GM21423 (cell line): ENCODE results near the gene ASMTL.
A peak's percentile ranks its signal among the peaks of the same experiment; 100 is the strongest.
"Not testable (repeated sequence)": the region's sequence is repeated elsewhere in the genome, so short reads cannot be mapped to it uniquely, and the experiment has no call there.

Experiments used
- ATAC-seq: cut with Tn5 transposase; IDR thresholded peaks from one replicate; pipeline ENCODE4 v1.9.1; 2021; ENCODE audit warnings: mild to moderate bottlenecking, moderate library complexity; ENCODE audit not compliant: unreplicated experiment

The ASMTL gene

GRCh38 chrX:1483843-1484637 is 31.3 kb upstream of the ASMTL start:
- ATAC-seq: peak; percentile 47

DNA sequence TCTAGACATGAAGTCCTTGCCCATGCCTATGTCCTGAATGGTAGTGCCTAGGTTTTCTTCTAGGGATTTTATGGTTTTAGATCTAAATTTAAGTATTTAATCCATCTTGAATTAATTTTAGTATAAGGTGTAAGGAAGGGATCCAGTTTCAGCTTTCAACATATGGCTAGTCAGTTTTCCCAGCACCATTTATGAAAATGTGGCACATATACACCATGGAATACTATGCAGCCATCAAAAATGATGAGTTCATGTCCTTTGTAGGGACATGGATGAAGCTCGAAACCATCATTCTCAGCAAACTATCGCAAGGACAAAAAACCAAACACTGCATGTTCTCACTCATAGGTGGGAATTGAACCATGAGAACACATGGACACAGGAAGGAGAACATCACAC is 29.8 kb upstream of the ASMTL start:
- not testable (repeated sequence) for ATAC-seq

DNA sequence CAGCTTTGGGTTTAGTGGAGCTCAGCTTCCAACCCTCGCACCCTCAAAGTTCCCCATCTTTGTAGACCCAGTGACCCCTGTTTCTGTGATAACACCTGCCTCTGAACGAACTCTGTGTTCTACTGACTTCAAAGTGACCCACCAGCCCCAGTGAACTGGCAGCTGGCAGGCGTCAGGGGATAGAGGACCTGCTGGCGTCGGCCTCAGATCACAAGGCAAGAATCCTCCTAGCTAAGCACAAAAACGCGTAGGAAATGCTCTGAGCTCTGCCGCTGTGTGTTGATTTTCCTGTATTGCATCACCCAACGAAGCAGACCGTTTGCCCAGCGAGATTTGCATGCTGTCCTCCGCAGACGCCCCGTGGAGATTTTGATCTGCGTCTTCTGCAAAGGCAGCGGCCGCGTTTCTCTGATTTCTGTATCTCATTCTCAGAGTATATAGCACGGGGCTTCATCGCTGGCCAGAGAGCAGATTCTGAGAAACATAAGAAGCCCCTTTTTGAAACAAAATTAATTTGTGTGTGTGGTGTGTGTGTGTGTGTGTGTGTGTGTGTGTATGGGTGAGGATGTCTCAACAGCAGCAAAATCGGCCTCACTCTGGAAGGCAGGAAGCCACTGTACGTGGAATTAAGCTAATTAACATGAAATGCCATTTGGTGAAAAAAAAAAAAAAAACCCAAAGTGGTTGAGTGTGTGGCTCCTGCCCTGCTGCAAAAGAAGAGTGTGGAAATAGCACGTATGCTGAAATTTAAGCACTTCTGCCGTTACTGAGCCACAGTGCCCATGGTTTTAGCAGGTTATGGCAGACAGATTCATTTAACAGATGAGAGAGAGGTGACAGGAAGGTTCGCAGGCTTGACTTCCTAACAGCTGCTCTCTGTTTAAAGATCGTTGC is 29.2 kb upstream of the ASMTL start:
- peak; percentile 46 for ATAC-seq

GRCh38 chrX:1480082-1480785 is 27.5 kb upstream of the ASMTL start:
- no peak for ATAC-seq

- no peak for ATAC-seq
These were observed 25.2 kb upstream of the ASMTL start for GRCh38 chrX:1477801-1478458.

DNA sequence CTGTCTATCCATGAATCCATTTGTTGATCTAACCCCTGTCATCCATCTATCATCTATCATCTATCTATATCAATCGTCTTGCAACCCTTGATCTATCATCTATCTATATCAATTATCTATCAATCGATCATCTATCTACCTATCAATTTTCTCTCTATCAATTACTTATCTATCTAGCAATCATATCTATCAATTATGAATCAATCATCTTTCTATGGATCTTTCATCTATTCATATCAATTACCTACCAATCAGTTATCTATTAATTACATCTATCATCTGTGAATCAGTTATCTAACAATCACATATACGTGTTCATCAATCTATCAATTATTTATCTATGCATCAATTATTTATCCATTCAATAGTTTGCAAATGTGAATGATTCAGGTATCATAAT is 24.5 kb upstream of the ASMTL start:
- no peak for ATAC-seq

GRCh38 chrX:1476682-1477081 is 24.0 kb upstream of the ASMTL start:
- ATAC-seq: no peak

DNA sequence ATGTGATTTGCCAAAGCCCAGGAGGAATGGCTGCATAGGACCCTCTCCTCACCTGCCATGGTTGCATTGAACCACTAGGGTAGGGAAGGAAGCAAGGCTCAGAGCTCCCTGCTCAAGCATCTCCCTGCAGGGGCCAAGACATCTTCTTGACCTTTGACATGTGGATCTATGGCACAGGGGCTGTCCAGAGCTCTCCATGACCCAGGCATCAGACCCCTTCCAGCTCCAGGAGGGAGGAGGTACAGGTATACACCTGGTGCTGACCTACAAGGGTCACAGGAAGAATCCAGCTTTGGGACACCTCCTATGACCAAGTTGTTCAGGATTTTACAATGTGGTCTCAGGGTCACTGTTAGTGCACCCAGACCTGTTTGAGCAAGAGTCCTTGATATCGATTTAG is 23.2 kb upstream of the ASMTL start:
- ATAC-seq: no peak

DNA sequence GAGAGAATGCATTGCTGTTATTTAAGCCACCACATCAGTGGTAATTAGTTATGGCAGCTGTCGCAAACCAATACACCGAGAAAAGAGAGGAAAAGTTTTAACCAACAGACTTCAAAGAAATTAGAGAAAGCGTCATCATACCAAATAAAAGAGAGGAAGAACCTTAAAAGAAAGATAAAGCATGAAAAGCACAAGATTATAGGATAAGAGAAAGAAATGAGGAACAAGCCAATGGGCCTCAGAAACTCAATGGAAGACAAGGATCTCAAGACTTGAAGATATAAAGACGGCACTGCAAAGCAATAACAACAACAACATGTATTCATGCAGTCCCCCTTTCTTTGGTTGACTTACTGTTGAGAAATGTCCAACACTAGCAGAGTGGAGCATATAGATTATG is 22.8 kb upstream of the ASMTL start:
- ATAC-seq: no peak

DNA sequence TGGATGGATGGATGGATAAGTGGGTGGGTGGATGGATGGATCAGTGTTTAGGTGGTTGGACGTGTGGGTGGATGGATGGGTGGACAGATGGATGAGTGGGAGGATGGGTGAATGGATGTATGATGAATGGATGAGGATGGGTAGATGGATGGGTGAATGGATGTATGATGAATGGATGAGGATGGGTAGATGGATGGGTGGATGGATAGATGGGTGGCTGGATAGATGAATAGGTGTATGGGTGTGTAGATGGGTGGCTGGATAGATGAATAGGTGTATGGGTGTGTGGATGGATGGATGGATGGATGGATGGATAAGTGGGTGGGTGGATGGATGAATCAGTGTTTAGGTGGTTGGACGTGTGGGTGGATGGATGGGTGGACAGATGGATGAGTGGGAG is 21.9 kb upstream of the ASMTL start:
- not testable (repeated sequence) for ATAC-seq

- ATAC-seq: no peak
These were observed 20.3 kb upstream of the ASMTL start for GRCh38 chrX:1472975-1473374.

DNA sequence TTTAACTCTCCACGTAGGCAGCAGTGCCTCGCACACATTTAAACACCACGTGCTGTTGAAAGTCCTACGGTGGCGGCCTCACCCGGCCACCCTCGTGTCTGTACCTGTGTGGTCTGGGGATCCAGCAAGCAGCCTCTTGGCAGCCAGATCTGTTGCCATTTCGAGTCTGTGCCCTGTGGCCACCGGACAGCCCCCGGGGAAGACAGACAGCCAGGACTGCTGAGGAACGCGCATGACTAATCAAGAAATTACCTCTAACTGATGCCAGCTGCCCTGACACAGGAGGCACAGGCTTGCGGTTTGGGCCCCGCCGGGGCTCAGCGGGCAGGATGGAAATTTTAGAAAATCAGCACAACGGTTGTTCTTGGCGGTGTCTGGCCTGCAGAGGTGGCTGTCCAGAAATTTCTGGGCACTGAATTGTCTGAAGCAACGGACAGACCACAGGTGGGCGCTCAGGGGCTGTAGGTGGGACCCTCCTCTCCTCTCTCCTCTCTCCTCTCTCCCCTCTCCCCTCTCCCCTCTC is 15.6 kb upstream of the ASMTL start:
- peak; percentile 57 for ATAC-seq

DNA sequence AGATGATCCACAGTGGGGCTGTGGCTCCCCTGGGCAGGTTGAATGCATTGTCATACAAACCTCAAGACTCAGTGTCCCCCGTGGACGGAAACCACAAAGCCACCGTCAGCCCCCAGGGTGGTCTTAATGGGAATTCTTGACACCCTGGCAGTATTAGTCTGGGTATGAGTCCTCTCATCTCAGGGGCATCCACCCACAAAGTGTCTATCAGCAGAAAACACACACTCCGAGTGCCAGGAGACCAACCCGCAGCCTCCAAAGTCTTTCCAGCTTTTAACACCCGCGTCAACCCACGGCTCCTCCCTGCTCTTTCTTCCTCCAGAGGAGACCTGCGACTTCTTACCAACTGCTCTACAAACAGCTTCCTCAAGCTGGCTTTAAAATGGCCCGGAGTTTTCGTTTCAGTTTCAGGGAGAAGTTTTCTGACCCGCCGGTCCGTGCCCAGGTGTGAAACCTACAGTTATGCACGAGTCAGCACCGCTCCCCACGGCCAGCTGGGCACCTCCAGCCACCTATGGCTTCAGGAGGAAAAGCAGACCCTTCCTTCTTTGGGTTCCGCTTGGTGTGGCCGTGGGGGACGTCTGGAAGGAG is 14.4 kb upstream of the ASMTL start:
- ATAC-seq: peak; percentile 52

DNA sequence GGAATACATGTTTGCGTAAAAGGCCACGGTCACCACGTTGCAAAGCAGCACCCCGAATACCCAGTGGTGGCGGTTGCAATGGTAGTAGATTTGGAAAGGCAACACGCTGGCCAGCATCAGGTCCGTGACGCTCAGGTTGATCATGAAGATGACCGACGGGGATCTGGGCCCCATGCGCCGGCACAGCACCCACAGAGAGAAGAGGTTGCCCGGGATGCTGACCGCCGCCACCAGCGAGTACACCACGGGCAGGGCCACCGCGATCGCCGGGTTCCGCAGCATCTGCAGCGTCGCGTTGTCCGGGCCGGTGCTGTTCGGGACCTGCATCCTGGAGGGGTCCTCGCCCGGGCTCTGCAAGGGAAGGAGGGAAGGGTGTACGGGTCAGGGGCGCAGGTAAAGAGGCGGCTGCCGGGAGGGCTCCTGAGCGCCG is 13.5 kb upstream of the ASMTL start:
- ATAC-seq: no peak

DNA sequence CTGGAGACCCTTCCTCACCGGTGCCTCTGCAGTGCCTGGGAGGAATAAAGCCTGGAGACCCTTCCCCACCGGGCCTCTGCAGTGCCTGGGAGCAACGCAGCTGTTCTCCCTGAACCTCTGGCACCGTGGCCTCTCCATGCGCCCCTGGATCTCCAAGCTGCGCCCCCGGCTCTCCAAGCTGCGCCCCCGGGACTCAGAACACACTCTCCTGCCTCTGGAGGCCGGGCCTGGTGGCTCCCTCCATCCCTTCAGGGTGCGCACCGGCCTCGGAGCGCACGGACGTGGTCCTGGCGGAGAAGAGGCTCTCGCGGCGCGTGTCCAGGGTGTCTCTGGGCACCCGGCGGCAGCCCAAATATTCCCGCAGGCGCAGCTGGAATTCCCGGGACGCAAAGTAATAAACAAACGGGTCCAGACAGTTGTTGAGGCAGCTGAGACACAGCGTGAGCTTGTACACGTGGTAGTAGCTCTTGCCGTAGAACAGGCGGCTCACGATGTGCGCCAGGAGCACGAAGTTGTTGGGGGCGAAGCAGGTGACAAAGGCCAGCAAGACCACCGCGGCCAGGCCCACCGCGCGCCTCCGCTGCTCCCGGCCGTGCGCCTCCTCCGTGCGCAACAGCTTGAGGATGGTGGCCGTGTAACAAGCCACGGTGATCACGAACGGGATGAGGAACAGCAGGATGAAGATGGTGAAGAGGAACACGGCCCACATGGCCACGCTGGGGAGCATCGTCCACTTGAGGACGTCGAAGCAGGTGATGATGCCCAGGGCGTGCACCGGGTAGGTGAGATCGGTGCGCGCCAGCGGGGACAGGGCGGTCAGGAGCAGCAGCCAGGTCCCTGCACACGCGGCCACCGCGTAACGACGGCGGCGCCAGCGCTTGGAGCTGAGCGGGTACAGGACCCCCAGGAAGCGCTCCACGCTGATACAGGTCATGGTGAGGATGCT is 12.8 kb upstream of the ASMTL start:
- ATAC-seq: no peak

GRCh38 chrX:1464971-1465285 is 12.2 kb upstream of the ASMTL start:
- no peak for ATAC-seq

DNA sequence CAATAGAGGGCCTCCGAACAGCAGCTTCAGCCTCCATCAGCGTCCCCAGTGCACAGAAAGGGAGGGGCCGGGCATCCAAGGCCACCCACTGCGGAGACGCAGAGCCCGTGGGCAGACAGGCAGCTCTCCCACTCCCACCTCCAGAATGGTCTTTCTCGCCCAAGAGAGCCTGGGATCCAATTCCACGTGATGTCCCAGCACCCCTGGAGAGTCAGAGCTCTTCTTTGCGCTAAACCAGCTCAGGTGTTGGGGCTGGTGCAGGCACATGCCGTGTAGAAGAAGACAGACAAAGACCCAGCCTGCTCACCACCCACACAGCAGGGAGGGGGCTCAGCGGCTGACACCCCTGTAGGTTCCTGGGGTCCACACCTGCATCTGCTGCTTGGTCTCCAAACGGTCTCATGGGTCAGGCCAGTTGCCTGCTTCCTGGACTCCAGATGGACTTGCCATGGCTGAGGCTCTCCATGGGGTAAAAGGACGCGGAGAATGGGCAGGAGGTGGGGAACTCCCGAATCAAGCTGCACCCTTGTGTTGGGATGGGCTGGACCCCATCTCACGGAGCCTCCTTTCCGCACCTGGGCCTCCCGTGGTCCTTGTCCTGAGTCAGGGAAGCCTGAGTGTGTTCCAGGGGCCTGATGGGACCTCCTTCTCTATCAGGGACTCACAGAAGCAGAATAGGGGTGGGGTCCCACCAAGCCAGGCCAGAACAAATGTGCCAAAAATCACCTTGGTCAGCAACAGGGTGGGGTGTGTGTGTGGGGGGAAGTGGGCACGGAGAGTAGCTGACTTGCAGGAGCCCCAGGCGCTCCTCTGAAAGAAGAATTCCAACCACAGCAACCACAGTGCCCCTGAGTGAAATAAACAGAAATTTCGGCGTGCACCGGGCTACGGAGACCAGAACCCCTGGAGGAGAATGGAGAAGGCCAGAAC is 11.6 kb upstream of the ASMTL start:
- ATAC-seq: no peak

DNA sequence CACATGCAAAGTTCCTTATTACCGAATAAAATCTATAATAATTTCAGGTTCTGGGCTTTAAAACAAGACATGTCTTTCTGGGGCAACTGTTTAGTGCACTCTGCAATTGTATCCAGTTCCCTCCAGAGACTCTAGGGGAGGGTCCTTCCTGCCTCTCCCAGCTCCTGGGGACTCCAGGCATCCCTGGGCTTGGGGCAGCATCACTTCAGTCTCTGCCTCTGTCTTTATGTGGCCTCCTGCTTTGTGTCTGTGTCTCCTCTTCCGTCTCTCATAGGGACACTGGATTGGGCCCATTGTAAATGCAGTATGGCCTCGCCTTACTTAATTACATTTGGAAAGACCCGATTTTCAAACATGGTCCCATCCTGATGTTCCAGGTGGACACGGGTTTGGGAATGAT is 10.9 kb upstream of the ASMTL start:
- ATAC-seq: no peak
